NB4 (cell line): Measurements from ENCODE around the gene HTR6.

Experiments
- DNase-seq: peaks from one replicate; pipeline ENCODE4 v3.0.0; 2010; ENCODE audit warnings: low read depth
- H3K4me3 ChIP-seq: one replicate; pipeline ENCODE4 v1.5.1; 2011; ENCODE audit warnings: mild to moderate bottlenecking, low read depth, low read length, moderate library complexity
- CTCF ChIP-seq: IDR thresholded peaks from one replicate; pipeline ENCODE4 v1.5.1; 2012; ENCODE audit warnings: low read depth, low read length
- MYC ChIP-seq: IDR thresholded peaks from 2 replicates; pipeline ENCODE4 v1.6.1; 2011; ENCODE audit warnings: low read depth, low read length
- POLR2A ChIP-seq: IDR thresholded peaks from 2 replicates; pipeline ENCODE4 v1.6.1; 2011; ENCODE audit warnings: mild to moderate bottlenecking; ENCODE audit not compliant: insufficient read length; ENCODE audit errors: extremely low read depth
- TF ChIP-seq, protein P1 (sequence below): IDR thresholded peaks from 2 replicates; pipeline ENCODE4 v1.6.1; 2011; ENCODE audit warnings: low read depth, low read length

Gene HTR6

DNA sequence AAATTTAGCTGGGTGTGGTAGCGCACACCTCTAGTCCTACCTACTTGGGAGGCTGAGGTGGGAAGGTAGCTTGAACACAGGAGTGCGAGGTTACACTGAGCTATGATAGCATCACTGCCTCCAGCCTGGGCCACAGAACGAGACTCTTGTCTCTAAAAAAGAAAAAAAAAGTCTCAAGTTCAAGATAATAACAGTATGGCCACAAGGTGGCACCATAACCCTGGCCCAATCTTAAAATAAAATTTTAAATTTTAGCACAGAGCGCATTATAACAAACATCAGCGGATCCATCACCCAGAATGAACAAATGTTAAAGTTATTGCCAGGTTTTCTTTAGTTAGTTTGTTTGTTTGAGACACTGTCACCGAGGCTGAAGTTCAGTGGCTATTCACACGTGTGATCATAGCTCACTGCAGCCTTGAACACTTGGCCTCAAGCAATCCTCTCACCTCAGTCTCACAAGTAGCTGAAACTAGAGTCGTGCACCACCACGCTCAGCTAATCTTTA lies 2.9 kb upstream of the HTR6 start:
- peak; percentile 44 for DNase-seq
- no peak overlapping the region for H3K4me3 ChIP-seq
- TF ChIP-seq, protein P1, sequence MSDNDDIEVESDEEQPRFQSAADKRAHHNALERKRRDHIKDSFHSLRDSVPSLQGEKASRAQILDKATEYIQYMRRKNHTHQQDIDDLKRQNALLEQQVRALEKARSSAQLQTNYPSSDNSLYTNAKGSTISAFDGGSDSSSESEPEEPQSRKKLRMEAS = no peak
- TF ChIP-seq CTCF = peak; percentile 42

DNA sequence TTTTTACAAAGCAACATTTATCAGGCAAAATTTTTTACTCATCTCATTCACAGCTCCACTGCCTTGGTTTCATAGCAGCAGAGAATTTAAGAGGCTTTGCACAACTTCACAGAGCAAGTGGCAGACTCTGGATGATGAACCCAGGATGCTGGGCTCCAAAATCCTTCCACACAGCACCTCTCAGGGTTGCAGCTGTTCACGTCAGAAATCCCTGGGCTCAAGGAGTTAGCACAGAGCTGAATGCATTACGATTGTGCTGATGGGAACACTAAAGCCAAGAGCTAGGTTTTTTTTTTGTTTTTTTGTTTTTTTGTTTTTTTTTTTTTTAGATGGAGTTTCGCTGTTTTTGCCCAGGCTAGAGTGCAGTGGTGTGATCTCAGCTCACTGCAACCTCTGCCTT lies 2.4 kb upstream of the HTR6 start:
- no peak overlapping the region for H3K4me3 ChIP-seq
- no peak for DNase-seq
- TF ChIP-seq POLR2A (no peak), CTCF (no peak), MYC (no peak)
- TF ChIP-seq, protein P1 = no peak

DNA sequence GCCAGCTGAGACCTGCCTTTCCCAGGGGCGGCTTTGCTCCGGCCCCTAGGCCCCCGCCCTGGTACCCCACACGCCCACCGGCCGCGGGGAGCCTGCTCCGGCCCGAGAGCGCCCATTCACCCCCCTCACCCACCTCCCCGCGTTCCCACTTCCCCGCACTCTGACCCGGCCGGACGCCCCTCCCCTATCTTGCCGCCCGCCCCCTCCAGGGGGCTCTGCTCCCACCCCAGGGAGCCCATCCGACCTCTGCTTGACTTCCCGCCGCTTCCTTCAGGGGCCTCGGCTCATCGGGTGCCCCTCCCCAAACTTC lies 466 bp downstream of the HTR6 start:
- TF ChIP-seq MYC = no peak
- TF ChIP-seq POLR2A = no peak
- TF ChIP-seq, protein P1 = no peak
- no peak for TF ChIP-seq CTCF
- DNase-seq = no peak
- no peak overlapping the region for H3K4me3 ChIP-seq

GRCh38 chr1:19665496-19666465 lies 1.1 kb downstream of the HTR6 start:
- TF ChIP-seq MYC (no peak), POLR2A (no peak), CTCF (no peak)
- TF ChIP-seq, protein P1 = no peak
- no peak overlapping the region for H3K4me3 ChIP-seq
- DNase-seq = no peak

DNA sequence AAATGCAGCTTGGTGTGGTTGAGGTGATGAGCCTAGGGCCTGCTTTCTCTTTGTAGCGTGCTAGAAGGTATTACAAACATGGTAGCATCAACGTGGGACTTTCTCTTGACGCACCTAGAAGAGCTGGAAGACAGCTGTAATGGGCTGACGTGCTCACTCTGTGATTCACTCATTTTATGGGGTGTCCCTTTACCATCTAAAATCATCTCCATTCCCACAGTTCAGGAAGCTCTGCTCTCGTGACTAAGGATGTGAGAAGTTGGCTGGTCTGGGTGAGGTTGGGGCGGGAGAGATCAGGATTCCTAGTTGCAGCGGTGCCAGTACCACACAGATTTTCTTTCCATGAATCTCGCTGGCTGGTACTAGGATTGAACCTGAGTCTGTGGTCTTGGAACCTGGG lies 4.2 kb downstream of the HTR6 start:
- no peak for TF ChIP-seq CTCF
- TF ChIP-seq POLR2A = no peak
- TF ChIP-seq, protein P1 = no peak
- no peak for TF ChIP-seq MYC
- no peak for DNase-seq
- no peak overlapping the region for H3K4me3 ChIP-seq
